NCI-H748 treated with DMSO at 0.1 percent for 48 hours (cell line): ENCODE results near the gene CDRT4.
"Not testable (repeated sequence)": the region's sequence is repeated elsewhere in the genome, so short reads cannot be mapped to it uniquely, and the experiment has no call there.

Experiments used
- DNase-seq: peaks from one replicate; lab custom pipeline; 2025; lab: John Stamatoyannopoulos, UW

The CDRT4 gene

DNA sequence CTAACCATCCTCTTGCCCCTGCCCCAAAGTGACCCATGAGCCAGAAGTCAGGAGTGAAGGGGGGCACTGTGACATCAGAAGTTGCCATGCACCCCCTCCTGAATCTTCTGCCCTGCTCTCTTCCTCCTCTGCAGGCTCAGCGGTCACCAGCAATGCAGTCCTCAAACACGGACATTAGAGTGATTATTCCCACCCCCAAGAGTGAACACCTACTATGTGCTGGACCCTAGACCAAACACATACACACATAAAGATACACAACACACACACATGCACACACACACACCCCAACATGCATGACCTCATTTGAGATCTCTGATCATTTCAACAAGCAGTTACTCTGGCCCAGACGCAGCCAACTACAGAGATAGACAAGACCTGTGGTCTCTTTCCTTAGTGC is at the start of gene CDRT4:
Gene CDRT4 (minus strand): TSS at position 30 of the 400 bp plus-strand sequence. CDS start 27,383 bp downstream, outside the sequence.
- DNase-seq: no peak

DNA sequence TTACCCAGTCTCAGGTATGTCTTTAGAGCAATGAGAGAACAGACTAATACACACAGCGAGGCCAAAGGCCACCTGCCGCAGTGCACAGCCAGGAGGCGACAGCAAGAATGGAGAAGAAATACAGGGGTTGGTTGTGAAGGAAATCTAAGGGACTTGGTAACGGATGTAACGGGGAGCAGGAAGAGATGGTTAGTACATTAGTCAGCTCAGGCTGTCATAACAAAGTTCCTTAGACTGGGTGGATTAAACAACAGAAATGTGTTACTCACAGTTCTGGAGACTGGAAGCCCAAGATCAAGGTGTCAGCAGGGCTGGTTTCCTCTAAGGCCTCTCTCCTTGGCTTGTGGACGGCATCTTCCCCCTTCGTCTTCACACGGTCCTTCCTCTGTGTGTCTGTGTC is 48.7 kb upstream of the CDRT4 start:
- DNase-seq: no peak

DNA sequence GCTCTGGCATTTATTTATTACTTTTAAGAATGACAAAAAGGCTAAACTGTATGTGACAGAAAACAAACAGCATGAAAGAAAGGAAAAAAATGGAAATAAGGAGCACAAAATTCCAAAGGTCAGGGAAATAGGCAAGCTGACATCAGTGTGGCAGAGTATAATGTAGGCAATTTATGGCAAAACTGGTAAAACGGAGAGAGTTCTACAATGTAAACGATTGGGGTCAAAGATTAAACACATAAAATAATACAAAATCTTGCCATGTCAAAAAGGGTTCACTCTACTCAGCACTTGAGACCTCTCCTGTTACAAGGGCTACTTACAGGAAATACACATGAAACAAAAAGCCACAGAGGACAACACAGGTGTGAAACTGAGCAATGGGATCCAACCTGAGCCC is 47.0 kb upstream of the CDRT4 start:
- DNase-seq: no peak

DNA sequence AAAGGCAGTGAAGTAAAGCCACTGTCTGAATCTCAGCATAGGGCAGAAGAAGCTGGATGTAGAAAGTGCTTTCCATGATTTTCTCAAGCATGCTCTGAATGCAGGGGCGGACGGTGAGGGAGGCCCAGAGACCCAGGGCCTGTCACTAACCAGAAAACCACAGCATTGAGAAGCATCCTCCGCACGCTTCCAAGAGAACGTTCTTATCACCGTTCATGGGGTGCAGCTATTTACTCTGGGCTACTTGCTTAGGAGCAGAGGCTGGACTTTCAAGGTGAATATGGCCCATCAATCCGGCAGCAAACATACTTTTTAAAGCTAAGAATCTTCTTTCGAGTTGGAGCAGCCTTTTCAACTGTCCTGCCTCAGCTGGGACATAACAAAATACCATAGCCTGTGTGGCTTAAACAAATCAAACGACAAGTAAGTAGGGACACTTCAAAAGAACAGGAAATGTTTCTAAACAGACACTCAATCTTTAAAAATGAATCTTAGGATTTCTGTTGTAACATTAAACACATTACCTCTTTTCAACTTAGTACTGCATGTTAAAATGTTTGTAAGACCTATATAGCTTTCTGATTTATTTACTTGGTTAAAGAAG is 46.5 kb upstream of the CDRT4 start:
- DNase-seq: no peak

DNA sequence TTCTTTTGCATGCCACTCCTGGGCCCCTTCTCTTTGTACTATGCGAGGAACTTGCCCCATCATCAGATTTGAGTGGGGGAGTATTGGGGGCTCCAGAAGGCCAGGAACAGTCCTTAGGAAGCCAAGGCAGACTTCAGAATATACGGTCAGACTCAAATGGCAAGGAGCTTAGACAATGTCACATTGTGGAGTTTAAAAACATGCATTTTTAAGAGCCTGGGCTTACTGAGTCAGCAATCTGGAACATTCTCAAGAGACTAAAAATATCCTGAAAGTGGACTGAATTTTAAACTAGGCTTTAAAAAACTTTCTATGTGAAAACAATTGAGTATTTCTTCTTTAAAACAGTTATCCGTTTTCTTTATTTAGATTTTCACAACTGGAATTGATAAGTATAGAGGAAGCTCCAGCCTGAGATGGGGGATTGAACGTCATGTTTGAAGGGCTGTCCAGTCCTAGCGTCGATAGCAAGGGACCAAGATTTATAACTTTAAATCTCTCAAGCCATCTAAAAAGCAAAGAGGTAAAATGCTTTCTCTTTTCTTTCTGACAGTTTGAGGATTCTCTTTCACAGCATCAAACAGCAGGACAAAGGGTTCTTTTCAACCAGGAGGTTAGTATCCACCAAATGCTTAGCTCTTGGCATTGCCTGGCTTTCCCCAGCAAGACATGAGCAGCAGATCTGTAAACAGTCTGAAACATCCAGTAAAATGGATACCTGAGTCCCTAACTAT is 45.8 kb upstream of the CDRT4 start:
- no peak for DNase-seq

DNA sequence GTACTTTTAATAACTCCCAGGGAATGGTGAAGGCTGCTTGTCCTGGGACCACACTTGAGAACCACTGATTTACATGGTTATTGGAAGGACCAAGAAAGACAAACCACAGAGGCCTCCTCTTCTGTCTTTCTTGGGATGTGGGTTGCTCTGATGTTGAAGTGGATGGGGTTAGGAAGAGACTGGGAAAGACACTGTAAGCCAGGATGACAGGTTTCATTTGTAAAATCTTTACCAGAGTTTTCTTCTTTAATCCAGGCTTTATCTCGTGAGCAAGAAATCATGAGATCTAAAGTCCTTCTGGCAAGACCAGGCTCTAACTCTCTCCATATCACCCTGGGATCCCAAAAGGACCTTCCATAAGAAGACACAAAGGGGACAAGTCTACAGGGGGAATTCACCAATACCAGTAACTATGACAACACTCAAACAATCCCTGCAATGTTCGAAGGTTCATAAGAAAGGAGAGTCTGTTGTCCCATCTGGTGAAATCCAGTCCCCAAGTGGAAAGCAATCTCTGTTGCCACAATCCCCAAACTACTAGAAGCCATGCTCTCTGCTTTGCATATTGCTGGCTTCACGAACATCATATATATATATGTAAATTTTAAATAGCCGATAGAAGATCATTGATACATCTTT is 44.8 kb upstream of the CDRT4 start:
- DNase-seq: no peak

DNA sequence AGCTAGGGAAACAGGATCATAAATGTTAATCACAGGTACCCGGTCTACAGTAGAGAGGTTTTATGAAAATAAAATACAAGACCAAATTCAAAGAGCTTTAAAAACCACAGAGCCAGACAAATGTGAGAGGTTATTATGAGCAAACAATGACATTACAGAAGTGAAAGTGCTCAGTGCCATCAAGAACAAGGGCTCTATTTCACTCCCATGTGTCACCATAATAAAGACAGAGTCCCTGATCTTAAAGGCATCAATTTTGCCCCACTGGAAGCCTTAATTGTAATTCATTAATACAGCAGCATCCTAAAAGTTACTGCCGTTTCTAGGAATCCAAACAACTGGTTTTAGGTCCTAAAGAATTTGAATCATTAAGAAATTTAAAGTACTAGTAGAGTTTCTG is 43.7 kb upstream of the CDRT4 start:
- DNase-seq: no peak

DNA sequence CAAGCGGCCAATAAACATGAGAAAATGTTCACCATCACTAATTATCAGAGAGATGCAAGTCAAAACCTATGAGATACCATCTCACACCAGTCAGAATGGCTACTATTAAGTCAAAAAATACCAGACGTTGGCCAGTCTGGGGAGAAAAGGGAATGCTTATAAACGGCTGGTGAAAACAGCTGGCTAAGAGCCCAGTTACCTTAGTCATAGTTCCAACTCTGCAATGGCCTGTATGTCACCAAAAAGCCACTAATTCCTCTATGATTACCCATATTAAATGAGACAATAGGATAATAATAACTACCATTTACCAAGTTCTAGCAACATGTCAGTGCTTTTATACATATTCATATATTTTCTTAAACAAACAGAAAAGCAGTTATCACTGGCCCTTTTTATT is 42.9 kb upstream of the CDRT4 start:
- DNase-seq: no peak

DNA sequence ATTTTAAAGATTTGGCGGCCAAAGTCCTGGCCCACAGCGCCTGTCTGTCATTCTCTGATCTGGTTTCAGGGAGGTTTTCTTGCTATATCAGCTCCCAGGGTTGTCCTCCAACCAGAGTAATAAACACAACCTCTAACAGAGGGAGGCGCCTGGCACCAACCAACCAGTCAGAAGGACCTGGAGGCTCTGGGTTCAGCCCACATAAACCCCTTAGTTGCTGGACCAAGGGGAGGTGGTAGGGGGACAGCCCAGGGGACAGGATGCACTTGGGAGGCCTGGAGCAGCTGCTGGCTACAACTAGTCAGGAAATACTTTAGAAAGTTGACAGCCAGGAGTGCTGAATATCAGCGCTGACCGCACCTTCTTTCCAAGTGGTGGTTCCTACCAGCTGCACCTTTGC is 41.7 kb upstream of the CDRT4 start:
- DNase-seq: no peak

DNA sequence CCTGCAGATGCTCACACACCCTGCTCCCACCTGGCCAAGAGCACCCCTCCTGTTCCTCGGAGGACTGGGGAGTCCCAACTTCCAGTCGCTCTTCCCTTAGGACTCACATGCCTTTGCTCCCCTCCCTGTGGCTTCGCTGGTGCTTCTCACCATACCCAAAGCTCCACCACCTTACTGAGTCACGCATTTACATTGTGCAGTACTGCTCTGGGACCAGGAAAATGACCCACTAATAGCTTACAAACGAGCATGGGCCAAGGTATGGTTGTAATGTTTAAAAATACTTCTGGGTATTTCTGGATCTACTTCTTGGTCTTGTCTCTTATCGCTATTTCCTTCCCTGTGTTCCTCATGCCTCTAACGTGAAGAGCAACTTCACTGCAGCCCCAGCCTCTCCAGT is 41.0 kb upstream of the CDRT4 start:
- DNase-seq: no peak

DNA sequence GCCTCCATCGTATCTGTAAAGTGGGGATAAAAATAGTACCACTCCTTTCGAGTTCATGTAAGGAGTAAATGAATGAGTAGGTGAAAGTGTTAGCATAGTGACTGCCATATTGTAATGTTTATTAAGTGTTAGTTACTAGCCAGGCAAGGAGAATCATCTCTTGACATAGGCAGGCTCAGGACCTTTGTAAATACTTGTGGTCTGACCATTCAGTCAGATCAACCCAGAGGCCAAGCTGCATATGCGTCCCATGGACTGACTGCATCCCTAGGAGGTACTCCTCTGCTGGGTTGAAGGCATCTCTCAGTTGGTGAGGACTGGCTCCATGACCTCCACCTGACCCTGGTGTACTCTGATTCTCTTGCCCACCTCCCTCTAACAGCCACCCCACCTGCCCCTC is 40.5 kb upstream of the CDRT4 start:
- DNase-seq: no peak

DNA sequence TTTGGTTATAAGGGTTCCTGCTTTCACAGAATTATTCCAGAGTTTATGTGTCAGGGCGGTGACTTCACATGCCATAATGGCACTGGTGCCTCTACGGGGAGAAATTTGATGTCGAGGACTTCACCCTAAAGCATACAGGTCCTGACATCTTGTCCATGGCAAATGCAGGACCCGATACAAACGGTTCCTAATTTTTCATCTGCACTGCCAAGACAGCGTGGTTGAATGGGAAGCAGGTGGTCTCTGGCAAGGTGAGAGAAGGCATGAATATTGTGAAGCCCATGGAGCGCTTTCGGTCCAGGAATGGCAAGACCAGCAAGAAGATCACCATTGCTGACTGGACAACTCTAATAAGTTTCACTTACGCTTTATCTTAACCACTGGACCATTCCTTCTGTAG is 39.6 kb upstream of the CDRT4 start:
- DNase-seq: no peak

DNA sequence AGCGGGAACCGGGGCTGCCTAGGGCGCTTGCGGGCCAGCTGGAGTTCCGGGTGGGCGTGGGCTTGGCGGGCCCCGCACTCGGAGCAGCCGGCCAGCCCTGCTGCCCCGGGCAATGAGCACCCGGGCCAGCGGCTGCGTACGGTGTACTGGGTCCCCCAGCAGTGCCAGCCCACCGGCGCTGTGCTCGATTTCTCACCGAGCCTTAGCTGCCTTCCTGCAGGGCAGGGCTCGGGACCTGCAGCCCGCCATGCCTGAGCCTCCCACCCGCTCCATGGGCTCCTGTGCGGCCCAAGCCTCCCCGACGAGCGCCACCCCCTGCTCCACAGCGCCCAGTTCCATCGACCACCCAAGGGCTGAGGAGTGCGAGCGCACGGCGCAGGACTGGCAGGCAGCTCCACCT is 38.3 kb upstream of the CDRT4 start:
- not testable (repeated sequence) for DNase-seq

DNA sequence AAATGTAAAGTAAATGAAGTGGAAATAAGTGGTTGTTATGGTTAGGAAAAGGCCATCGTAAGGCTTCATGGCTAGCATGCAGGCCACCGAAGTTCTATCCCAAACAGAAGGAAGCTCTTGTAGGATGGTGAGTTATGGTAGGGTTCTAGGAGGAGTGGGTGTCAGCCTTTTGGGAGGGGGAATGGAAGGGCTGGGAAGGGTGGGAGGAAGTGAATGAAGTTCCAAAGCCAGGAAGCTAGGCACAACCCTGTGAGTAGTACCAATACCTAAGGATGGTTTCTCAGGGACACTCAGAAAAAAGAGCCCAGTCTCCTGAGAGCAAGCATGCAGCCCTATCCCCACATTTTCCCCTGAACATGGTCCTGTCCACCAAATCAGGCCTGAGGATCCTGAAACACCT is 36.3 kb upstream of the CDRT4 start:
- DNase-seq: no peak

DNA sequence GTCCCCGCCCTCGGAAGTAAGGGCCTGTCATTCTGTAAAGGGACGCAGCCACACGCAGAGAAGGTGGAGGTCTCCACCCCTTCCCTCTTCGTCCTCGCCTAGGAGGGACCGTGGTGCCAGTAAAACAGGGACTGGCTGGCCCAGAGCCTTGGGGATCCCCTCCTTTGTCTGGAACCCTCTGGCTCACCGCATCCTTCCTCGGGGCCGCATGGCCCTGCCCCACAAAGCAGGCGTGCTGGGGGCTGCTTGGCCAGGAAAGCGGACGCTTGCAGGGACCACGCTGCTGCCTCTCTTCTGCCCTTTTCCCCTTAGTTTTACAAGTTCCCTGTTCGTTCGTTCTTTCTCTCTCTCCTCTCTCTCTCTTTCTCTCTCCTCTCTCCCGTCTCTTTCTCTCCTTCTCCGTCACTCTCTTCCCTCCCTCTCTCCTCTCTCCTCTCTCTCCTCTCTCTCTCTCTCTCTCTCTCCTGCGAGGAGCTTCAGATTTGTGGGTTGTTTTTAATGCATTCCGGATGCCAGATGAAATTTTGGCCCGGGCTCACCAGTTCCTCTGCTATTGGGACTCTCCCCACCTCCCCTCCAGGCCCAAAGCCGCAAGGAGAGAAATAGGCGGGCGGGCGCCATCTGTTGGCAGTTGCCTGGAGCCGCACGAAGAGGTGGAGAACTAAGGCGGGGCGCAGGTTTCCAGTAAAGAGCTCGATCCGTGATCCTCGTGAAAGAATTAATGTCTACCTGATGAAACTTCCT is 35.1 kb upstream of the CDRT4 start:
- peak; percentile 14 for DNase-seq

DNA sequence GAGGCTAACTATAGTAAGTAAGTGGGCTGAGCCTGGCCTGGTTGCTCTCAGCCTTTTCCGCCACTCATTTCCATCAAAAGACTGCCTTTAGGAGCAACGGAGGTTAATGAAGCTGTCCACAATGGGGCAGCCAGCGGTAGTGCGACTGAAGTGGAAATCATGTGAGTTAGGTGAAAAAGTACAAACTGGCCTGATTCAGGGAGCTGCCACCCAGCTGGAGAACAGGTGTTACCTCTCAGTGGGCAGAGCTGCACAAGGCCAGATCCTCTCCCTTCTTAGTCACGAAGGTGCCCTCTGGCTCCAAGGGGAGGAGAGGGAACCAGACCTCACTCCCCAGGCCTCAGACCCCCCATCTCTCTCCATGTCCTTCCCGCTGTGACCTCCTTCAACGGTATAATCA is 34.4 kb upstream of the CDRT4 start:
- no peak for DNase-seq

DNA sequence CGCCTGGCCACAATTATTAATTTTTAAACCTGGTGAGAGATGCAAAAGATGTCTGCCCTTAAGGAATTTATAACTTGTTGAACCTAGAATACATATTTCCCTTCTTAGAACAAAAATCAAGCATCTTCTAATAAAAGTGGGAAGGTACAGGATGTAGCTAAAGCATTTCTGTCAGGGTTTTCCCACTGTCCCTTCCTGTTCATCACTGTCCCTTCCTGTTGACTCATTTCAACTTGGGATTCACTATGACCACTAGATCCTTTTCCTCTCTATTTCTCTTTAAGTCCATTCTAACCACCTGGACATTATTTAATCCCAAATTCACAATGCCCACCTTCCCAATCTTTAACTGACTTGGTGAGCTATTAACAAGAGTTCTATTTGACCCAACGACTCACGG is 33.9 kb upstream of the CDRT4 start:
- DNase-seq: no peak

DNA sequence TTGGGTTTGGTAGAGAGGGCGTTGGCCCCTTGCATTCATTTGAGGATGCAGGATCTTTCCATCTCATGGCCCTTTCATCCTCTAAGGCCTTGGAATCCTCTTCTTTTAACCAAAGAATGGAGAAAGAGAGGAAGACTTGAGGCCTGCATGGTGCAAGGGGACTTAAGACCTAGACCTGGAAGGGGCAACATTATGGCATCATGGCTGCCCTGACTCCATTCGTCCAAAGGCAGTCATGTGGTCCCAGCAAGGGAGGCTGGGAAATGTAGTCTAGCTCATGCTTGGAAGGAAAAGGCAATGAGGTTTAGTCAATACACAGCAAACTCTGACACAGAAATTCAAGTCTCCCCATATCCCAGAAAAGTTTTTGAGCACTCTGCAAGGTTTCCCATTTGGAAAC is 30.7 kb upstream of the CDRT4 start:
- no peak for DNase-seq

DNA sequence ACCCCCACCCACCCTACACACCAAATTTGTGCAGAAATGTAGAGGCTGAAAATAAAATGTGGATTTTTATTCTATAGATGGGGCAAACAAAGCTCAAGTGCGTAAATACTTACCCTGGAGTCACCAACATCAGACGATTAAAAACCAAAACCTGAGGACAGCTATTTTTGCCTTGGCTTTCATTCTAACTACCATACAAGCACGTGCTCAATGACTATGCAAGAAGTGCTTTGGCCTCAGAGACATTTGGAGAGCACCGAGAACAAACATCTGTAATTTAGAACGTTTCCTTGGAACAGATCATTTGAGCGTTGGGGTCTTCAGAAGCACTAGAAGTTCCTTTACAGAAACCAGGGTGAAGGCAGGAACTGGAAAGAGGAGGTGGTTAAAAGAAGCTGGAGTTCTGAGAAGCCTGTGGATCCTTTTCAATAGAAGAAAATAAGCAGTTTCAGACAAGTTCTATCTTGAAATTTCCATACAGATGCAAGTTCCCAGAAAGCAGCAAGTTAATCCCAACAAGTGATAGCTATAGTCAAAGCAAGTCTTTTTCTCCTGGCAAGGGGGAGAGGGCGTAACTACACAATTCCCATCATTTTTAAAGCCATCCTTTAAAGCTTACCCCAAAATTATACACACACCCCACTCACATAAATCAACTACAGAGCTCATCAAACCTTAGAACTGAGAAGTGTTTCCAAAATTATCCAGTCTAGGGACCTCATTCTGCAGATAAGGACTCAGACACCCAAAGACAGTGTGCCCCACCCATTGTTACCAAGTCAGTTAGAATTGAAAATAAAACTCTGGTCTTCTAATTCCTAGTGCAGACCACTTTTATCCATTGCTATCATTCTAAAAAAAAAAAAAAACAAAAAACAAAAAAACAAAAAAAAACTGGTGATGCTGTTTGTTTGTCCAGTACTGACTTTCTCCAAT is 29.6 kb upstream of the CDRT4 start:
- no peak for DNase-seq

DNA sequence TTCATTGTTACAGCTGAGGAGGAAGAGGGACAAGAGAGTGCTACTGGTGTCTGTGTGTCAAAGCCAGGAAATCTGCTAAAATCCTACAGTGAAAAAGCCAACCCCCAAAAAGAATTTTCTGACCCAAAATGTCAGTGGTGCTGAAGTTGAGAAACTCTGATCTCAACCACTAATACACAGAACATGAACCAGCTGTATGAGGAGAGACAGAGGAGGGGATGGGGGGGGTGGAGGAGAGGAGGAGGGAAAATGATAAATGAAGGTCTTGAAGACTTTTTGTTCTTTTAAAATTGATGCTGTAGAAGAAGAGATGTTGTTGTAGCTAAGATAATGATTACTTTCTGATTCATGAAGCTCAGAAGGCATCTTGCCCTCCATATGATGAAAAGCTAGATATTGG is 27.4 kb upstream of the CDRT4 start:
- no peak for DNase-seq

DNA sequence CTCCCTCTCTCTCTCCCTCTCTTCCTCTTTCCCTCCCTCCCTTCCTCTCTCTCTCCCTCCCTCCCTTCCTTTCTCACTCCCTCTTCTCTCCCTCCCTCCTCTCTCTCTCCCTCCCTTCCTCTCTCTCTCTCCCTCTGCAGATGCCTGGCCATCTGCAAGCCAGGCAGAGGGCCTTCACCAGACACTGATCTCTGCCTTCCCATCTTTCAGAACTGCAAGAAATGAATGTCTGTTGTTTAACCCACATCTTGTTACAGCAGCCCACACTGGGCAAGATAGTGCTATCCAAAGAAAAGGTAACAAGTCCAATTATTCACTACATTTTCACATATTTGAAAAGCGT is 26.2 kb upstream of the CDRT4 start:
- DNase-seq: no peak
